ENCODE data around the gene SH3BP5.

SH3BP5 gene

GRCh38 chr3:15347063-15347736, 14.8 kb upstream of the SH3BP5 start:
- no peak for DNase-seq

DNA sequence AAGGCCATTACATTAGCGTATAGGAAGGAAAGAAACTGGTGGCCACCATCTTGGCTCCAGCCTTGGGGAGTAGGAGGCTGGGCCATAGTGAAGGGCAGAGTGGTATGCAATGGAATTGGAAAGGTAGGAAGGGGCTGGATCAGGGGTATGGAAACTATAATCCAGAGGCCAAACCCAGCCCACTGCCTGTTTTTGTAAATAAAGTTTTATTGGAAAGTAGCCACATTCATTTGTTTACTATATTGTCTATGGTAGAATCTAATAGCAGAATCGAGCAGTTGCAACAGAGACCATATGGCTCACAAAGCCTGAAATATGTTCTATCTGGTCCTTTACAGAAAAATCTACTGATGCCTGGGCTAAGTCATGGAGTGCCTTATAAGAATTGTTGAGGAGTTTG, 14.1 kb upstream of the SH3BP5 start:
- no peak for DNase-seq

DNA sequence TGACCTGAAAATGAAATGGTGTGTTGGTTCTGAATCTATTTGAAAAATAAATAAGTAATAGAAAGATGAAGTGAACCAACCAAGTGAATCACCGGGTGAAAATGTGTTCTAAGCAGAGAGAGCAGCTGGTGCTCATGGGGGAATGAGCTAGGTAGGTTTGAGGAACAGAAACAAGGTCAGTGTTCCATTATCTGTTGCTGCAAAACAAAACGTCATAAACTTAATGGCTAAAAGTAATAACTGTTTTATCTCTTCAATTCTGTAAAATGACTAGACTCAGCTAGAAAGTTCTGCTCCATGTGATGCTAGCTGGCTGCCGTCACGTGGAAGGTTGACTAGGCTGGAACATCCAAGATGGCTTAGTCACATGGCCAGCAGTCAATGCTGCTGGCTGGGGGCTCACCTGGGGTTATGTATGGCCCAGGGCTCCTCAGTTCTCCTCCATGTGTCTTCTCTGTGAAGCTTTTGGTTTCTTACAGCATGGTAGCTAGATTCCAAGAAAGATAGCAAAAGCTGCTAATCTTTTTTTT, 13.3 kb upstream of the SH3BP5 start:
- DNase-seq, result no peak

DNA sequence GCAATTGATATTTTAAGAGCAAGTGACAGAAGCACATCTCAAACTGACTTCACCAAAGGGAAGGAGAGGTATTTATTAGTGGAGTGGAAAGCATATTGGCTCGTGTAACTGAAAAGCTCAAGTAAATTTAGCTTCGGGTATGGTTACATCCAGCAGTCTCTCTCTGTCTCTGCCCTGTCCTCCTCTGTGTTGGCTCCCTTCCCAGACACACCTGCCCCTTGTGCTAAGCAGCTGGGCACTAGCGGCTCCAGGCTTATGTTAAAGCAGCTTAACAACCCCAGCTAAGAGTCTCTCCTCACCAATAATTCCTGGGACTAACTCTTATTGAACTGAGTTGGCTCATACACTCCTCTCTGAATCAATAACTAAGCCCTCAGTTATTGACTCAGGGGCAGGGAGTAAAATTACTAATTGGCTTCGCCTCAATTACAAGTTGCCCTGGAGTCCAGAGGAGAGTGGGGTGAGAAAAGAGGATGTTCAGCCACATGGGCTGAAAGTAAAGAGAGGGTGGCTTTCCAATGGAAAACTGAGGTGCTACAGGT, 12.8 kb upstream of the SH3BP5 start:
- no peak for DNase-seq

- no peak for DNase-seq
These were observed 10.6 kb upstream of the SH3BP5 start for GRCh38 chr3:15342945-15343344.

- no peak for DNase-seq
These were observed 9.9 kb upstream of the SH3BP5 start for GRCh38 chr3:15342246-15342645.

DNA sequence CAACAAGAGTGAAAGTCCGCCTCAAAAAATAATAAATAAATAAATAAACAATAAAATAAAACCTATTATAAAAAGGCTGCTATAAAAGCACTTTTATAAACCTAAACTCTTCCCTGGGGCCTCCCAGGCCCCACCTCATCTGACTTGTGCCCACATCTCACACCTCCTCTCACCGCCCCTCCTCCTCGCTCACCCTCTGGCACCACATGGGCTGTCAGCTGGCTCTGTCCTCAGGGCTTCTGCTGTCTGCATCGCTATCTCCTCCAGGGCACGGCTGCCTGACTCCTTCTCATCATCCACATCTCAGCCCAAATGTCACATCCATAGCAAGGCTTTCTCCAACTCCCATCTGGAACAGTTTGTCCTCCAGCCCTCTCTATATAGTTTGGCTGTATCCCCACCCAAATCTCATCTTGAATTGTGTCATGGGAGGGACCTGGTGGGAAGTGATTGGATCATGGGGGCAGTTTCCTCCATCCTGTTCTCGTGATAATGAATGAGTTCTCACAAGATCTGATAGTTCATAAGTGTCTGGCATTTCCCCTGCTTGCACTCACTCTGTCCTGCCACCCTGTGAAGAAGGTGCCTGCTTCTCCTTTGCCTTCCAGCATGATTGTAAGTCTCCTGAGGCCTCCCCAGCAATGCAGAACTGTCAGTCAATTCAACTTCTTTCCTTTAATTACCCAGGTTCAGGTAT, 8.8 kb upstream of the SH3BP5 start:
- DNase-seq, result no peak

DNA sequence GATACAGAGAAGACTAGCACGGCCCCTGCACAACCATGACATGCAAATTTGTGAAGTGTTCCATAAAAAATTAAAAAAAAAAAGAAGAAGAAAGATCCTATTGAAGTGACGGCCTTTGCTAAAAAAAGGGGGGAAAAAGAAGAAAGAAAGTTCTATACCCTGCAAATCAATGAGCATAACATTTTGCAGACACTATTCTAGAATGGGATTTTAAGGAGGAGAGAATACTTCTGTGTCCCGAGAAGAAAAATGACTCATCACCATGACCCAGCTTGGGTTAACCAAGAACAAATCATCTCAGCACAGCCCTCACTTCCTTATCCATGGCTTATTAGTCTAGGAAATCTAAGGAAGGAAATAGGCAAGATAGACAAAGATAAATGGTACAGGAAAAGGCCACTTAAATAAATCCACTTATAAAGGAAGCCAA, 7.4 kb upstream of the SH3BP5 start:
- DNase-seq, result no peak

GRCh38 chr3:15339001-15339400, 6.6 kb upstream of the SH3BP5 start:
- DNase-seq, result no peak

GRCh38 chr3:15337963-15338362, 5.6 kb upstream of the SH3BP5 start:
- no peak for DNase-seq

DNA sequence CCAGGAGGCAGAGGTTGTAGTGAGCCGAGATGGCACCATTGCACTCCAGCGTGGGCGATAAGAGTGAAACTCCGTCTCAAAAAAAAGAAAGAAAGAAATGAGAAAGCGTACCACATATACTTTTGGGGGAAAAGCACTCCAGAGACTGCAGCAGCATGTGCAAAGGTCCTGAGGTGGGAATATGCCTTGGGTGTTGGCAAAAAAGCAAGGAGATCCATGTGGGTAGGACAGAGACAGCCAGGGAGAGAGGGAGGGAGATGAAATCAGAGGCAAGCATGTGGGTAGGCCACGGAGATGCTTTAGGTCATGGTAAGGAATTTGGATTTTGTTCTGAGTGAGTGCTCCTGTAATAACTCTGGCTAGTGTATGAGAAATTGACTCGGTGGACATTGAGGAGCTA, 3.7 kb upstream of the SH3BP5 start:
- DNase-seq, result no peak

GRCh38 chr3:15333956-15334263, 1.5 kb upstream of the SH3BP5 start:
- DNase-seq, result no peak

GRCh38 chr3:15333099-15333955, 941 bp upstream of the SH3BP5 start:
- DNase-seq, result no peak

DNA sequence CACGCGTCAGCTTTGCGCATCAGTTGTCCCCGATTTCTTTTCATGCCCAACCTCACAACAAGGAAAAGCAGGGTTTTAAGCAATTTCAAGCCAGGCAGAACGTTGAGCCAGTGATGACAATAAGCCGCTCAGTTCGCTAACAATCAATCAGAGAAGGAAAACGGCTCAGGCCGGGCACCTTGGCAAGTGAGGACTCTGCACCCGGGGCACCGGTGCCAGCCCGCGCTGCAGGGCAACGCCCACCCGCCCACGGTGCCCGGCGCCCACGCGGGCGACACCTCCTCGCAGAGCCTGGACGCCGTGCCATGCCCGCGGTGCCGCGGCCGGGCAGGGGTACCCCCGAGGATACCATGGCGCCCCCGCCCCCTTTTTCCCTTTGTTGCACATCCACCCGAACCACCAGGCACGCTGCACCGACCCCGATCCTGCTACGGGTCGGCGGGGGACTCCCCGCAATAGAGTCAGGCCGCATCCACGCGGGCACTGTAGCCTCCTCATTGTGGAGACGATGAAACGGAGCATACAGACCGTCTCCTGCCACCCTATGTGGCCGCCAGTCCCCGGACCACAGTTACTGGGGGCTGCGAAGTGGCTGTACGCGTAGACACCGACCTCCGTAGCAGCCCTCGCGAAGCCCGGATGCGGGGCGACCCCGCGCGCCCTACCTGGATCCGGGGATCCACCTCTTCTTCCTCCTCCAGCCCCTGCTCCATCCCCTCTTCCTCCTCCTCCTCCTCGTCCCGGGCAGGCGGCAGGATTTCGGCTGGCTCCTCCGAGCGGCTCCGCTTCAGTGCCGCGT, 581 bp downstream of the SH3BP5 start:
- no peak for DNase-seq

DNA sequence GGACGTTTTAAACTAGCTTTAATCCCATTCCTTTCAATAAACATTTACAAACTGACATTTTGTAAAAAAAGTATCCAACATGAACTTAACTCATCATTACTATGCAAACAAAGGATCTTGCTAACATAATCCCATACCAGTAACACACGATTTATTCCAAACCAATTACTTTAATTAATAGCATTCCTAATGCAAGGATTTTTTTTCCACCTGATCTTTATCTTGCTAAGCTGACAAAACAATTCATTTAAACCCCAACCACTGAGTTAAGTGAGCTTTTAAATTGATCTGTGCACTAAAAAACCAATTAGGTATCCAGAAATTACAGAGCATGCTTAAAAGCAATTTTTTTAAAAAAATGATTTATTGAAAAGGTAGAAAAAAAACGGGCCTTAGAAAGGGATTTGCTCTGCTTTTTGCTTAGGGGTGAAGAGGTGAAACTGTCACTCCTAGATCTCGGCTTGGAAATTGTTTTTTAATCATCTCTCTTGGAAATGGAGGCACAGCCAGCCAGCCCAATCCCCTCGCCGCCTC, 1.2 kb downstream of the SH3BP5 start:
- DNase-seq, result no peak

DNA sequence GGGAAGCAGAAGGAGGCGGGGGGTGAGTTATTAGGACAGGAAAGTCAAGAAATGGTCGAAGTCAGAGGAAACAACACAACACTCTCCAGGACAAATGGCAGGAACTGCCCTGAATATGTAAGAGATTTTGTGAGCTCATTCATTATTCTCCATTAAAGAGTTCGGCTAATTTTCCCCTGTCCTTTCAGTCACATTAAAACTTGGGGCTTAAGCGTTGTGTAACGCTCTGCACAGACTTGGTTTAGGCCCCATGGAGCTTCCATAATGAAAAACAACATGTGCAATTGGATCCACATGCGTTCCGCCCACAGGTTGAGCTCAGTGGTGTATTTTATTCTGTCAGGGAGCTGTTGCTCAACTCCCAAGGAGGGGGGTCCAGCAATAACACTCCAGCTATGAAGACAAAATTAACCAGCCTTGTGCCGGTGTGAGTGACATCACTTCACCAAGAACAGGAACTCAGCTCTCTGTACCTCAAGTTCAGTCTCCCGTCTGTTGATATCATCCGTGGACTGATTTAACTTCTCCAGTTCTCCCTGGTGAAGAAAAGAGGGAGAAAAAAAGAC, 2.3 kb downstream of the SH3BP5 start:
- no peak for DNase-seq

GRCh38 chr3:15329046-15330005, 3.1 kb downstream of the SH3BP5 start:
- no peak for DNase-seq

DNA sequence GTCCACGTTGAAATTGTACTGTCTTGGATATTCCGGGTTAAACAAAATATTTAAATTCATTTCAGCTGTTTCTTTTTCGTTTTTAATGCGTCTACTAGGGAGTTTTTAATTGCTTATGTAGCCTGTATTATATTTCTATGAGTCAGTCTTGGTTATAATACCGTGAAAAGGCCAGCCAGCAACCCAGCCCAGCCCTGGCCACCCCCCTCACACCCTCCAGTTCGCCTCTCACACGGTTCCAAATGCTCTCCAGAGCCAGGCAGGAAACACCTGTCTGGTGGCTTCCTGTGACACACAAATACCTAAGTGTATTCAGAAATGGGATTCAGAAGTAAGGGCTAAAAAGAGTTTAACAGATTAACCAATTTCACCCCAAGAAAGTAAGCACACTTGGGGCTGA, 4.4 kb downstream of the SH3BP5 start:
- no peak for DNase-seq

DNA sequence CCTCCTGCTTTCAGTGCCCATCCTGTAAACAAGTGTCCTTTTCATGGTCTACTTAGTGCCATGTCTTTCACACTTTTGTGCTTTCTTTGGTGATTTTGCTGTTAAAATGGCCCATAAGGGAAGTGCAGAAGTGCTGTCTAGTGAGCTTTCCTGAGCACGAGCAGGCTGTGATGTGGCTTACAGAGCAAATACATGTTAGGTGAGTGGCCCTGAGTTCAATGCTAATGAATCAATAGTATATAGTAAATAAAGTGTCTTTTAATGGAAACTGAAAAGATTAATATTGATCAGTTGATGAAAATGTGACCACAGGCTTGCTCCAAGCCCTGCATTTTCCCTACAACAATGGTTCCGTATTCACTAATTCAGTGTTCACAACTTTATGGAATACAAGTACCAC, 5.7 kb downstream of the SH3BP5 start:
- no peak for DNase-seq

DNA sequence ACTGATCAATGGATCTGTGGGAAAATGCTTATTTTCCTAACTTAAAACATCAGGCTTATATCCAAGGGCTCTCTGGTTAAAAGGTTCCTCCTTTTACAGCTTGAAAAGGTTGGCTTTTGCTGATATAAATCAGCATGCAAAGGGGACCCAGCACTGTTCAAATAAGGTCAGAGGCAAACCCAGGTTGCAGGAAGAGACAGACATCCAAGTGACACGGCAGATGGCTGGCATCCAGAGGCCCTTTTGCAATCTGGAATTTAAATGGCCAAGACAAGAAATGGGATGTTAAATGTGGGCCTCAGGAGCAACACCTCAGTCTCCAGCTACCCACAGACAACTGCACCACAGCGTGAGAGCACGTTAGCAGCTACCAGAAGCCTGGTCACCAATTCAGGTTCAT, 6.3 kb downstream of the SH3BP5 start:
- no peak for DNase-seq

GRCh38 chr3:15325228-15325627, 7.2 kb downstream of the SH3BP5 start:
- DNase-seq, result no peak

Measured in NCI-H1694 treated with DMSO at 0.1 percent for 48 hours (cell line).